ENCODE measurements around the gene CLSTN1.

DNA sequence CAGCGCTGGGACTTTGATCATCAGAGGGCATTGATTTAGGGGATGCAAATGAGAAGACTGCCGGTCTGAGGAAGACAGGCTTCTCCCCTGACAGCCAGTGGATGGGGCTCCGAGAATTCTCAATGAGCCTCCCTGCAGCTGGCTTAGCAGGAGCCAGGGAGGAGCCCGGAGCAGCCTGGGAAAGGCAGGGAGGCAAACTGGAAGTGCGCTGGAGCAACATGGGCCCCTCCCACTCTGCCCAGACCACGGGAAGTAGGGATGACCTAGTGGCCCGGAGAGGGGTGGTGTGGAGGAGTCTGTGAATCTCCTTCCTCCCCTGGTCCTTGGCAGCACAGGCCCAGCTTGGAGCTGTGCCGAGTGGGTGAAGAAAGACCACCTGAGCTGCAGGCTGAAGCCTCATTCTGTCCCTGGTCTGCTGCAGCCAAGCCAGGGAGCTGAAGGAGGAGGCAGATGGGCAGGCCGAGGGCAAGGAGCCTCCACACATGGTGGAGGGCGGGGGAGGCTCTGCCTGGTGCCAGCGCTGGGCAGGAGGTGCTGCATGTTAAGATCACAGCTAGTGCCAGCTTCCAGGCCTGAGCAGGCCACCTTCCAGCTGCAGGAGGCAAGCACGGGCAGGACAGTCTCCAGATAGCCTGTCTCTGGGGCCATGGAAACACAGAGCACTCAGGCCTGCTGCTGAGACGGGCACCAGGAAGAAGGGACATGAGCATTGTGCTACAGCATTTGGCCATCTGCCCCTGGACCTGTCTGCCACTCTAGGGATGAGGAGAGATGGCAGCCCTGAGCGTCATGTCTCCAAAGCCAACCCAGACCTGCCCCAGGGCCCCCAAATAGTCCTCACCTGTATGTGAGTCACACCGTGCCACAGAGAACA, 12.2 kb upstream of the CLSTN1 start:
- no peak for TF ChIP-seq PATZ1 (CRISPR knock-in tag; IDR thresholded peaks at IDR 0.05; ENCODE audit: borderline replicate concordance)
- TF ChIP-seq, protein P1, sequence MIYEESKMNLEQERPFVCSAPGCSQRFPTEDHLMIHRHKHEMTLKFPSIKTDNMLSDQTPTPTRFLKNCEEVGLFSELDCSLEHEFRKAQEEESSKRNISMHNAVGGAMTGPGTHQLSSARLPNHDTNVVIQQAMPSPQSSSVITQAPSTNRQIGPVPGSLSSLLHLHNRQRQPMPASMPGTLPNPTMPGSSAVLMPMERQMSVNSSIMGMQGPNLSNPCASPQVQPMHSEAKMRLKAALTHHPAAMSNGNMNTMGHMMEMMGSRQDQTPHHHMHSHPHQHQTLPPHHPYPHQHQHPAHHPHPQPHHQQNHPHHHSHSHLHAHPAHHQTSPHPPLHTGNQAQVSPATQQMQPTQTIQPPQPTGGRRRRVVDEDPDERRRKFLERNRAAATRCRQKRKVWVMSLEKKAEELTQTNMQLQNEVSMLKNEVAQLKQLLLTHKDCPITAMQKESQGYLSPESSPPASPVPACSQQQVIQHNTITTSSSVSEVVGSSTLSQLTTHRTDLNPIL (CRISPR knock-in tag; IDR thresholded peaks at IDR 0.05; ENCODE audit: low read depth), result no peak
